Measurements from ENCODE around the gene DZANK1.
"Not testable (repeated sequence)": the region's sequence is repeated elsewhere in the genome, so short reads cannot be mapped to it uniquely, and the experiment has no call there.

Gene DZANK1

DNA sequence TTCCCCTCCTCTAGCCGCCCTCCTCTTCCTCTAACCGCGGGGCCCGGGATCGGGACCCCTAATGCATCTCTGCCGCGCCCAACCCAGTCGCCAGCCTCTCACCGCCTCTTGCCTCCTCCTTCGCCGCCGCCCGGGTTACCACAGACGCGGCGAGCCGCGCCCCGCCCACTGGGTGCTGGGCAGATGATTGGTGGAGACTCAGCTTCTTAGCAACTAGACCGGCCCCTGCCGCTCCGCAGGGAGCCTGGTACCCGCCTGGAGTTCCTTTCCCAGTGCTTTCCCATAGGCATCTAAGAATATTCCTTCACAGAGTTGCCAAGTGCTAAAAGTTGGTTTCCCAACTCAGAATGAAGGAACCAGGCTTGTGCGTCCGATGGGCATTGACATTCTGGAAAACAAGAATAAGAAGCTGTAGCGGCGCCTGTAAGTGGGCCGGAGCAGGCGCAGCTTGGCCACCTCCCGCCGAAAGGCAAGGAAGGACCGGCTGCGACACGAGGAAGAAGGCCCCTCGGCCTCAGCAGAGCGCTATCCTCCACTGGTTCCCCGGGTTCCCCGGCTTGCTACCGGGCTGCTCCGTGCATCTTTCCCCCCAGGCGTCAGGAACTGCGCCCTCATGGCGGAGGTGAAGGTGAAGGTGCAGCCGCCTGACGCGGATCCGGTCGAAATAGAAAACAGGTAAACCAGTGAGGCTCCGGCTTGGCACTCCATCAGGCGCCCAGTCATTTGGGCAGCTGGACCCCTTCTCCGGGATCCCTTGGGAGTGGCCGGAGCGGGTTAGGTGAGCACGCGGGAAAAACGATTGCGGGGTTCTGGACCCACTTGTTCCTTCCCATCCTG, at the start of gene DZANK1, which contains the start of gene POLR3F:
Gene DZANK1 (minus strand): TSS at position 137 of the 837 bp plus-strand sequence. CDS start 1,672 bp downstream, outside the sequence.
Gene POLR3F (plus strand): TSS at position 497 of the 837 bp plus-strand sequence. CDS start 117 bp downstream, at position 614.
- DNase-seq = peak; percentile 96

- no peak for DNase-seq
Observed at GRCh38 chr20:18515973-18516372, 49.1 kb upstream of the DZANK1 start.

DNA sequence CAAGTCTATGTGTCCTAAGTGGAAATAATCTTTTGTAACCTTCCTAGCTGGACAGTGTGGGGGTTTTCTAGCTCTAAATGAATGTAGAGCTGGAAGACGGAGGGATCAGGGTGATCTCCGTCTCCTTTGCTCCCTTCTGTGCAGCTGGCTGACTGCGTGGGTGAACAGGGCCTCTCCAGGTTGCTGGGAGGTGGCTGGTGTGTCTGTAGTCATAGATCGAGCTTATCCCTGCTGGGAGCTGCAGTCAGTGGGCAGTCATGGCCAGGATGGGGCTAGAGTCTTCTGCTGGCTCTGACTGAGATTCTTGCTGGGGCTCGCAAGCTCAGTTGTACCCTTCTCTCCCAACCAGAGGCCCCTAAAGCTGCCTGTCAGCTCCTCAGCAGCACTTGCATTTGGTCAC, 47.3 kb upstream of the DZANK1 start:
- DNase-seq = no peak

GRCh38 chr20:18513208-18513607, 46.4 kb upstream of the DZANK1 start:
- no peak for DNase-seq

DNA sequence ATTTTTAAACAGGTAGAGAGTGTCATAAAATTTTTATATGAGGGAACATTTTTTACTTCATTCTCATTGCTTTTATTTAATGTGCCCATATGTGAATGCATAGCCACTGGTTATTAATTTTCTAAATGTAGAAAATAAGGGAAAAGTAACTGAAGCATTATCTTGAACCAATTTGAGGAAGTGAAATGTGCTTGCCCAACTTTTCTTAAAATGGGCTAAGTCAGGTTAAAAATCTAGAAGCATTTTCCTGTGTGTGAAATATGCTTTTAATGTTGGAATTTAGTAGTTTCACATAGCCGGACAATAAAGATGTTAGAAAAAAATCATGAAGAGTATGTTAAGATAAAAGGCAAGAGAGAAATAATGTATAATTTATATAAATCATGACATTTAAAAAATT, 44.7 kb upstream of the DZANK1 start:
- DNase-seq = peak; percentile 6

DNA sequence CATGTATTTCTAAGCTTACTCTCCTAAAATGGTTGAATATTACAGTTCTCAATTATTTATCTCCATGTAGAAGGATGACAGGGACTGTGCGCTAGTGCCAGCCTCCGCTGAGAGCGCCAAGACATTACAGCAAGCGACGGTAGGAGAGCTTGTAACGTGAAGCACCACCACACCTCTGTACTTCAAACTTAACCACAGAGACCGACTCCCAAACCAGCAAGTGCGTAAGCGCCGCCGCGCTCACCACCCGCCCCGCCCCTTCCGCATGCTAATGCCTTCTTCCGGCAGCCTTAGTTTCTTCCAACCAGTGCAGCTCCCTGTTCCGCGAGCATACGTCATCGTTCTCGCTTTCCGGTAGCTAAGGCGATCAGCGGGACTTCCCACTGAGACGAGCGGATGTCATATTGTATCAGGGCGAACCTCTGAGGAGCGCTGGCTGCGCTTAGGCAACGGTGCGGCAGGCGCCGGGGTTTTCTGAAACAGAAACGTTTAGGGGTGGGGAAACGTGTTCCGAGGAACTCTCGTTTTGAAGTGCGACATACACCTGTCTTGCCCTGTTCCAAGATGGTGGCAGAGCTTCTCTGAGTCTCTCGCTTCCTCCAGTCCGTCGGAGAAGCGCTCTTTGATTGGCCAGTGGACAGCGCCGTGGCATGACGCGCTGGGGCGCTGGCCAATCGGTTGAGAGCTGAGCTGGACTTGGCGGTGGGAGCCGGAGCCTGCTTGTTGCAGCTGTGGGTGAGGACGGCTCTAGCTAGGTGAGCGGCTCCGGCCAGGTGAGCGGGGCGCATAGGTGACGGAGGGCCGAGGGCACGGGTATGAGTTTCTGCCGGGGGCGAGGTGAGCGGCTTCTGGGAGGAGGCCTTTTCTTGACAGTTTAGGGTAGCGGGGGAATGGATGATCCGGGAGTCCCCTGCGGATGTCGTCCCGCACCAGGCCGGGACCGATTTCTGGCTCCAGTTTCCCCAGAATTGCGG, 40.7 kb upstream of the DZANK1 start, which contains the start of gene SEC23B:
Gene SEC23B (plus strand): TSS at position 723 of the 974 bp plus-strand sequence. CDS start 2,896 bp downstream, outside the sequence.
- DNase-seq = peak; percentile 98

DNA sequence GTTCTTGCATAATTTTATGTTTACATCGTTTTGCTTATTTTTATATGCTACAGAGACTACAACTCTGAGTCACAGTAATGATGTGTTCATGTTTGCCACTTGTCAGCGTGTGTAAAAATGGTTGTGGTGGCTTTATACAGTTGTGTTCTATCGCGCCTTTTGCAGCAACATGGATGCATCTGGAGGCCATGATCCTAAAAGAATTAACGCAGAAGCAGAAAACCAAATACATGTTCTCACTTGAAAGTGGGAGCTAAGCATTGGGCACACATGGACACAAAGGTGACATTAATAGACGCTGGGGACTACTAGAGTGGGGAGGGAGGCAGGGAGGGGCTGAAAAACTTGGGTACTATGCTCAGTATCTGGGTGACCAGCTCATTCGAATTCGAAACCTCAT, 39.9 kb upstream of the DZANK1 start:
- DNase-seq = peak; percentile 50

- no peak for DNase-seq
Observed at GRCh38 chr20:18504479-18505060, 37.7 kb upstream of the DZANK1 start.

GRCh38 chr20:18501672-18502071, 34.8 kb upstream of the DZANK1 start:
- DNase-seq = not testable (repeated sequence)

DNA sequence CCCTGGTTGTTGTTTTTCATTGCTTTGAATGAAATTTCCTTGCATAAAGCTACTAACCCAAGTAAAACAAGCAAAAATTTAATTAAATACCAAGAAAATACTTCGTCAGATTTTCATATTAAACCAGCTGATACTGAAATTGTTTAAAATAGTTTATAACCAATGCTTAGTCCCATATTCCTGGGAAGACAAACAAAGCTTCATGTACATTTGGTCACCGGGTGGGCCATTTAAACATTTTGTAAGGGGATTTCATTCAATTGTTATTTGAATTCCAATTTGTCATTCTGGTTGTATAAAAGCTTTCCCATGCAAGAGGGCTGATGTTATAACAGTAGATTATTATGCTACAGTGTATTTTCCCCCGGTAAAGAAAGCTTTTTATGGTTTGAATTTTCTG, 30.8 kb upstream of the DZANK1 start:
- no peak for DNase-seq

GRCh38 chr20:18496740-18497592, 30.1 kb upstream of the DZANK1 start, which contains the start of gene RBBP9:
TSS of gene RBBP9 (minus strand) at chr20:18497225. CDS start at chr20:18497167, 58 bp downstream.
- DNase-seq = peak; percentile 90

- DNase-seq = peak; percentile 37
Observed at GRCh38 chr20:18496042-18496441, 29.2 kb upstream of the DZANK1 start.

GRCh38 chr20:18488301-18488700, 21.5 kb upstream of the DZANK1 start:
- DNase-seq = no peak

DNA sequence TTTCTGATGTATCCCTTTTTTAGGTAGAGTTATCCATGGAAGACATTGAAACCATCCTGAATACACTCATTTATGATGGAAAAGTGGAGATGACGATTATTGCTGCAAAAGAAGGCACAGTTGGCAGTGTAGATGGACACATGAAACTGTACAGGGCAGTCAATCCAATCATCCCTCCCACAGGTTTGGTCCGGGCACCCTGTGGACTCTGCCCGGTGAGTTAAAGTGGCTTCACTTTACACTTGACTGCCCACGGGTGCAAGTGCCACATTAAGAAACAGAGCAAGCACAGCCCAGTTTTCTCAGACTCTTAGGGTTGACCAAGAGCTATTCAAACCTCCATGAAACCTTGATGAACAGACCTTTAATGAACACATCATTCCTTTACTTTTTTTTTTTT, 14.8 kb upstream of the DZANK1 start:
- no peak for DNase-seq

- no peak for DNase-seq
Observed at GRCh38 chr20:18477821-18478220, 11.0 kb upstream of the DZANK1 start.

- no peak for DNase-seq
Observed at GRCh38 chr20:18477218-18477617, 10.4 kb upstream of the DZANK1 start.

GRCh38 chr20:18466574-18466893, 296 bp downstream of the DZANK1 start:
- no peak for DNase-seq

DNA sequence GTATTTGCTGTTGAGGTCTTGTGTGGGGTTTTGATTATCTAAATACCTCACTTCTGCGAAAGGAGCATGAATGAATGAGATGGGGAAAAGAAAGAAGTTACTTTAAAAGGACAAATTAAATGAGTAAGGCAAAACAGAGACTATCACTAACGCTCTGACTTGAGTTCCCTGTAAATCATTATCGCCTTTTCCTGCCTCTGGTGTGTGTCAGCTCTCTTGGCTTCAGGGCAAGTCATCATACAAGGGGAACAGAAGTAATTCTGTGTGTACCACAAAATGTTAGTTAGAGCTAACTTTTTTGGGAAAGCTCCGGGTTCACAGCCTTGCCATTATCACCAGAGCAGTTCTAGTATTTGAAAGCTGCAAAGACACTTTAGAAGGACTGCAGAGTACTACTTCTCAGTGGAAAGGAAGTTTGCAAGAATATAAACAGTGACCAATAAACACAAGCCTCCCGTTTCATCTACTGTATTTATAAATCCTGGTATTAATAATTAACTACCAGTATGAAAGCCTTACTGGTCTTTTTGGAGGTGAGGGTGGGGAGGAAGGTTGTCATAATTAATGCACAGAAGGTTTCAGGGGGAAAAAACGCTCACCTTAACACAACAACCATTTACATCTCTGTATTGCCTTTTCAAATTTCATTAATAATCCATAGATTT, 1.2 kb downstream of the DZANK1 start:
- DNase-seq = peak; percentile 5

- no peak for DNase-seq
Observed at GRCh38 chr20:18456600-18456999, 10.2 kb downstream of the DZANK1 start.

DNA sequence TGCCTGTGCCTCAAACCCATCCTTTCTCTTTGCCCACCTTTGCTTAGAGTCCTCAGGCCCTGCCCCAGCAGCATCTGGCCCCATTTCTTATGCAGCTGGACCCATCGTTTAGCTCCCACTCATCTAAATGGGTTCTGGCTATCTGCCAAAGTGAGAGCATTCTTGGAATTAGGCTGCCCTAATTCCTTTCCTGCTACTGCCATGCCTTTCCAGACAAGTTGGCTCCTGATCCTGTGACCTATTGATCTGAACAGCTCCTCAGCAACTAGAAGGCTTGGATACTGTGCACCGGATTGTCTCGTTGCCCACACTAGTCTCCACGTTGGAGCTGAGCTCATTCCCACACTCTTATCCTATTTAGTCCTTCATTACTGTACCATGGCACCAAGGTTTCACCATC, 22.9 kb downstream of the DZANK1 start:
- DNase-seq = no peak

DNA sequence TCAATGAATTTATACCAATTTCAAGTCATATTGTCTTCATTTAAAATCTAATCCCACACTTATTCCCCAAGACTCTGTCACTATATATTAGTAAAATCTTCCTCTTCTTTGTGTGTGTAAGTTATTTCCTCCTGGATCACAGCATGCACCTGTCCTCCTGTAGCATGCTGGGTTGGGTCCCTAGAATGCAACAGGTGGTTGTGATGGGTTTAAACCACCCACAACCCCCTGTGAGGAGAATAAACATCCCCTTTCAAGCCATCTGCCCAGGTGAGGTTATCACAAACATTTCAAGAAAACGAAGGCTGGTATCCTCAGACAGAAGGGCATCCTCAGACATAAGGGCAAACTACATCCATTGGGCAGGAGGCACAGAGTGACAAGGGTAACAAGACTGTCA, 26.4 kb downstream of the DZANK1 start:
- DNase-seq = no peak
